HUES48 (cell line): ENCODE data around the gene SYNPO.
A peak's percentile ranks its signal among the peaks of the same experiment; 100 is the strongest.

Experiments
- H3K27ac ChIP-seq: one replicate; pipeline ENCODE4 v1.7.0; 2013; ENCODE audit warnings: low read depth, low read length, inconsistent platforms
- H3K27me3 ChIP-seq: 2 replicates; pipeline ENCODE4 v1.6.1; 2013; ENCODE audit warnings: mild to moderate bottlenecking, low read length; ENCODE audit not compliant: control insufficient read depth, insufficient read depth
- H3K36me3 ChIP-seq: 2 replicates; pipeline ENCODE4 v1.6.1; 2013; ENCODE audit warnings: low read length; ENCODE audit not compliant: control insufficient read depth, insufficient read depth
- H3K4me1 ChIP-seq: 2 replicates; pipeline ENCODE4 v1.6.1; 2013; ENCODE audit warnings: mild to moderate bottlenecking, low read length; ENCODE audit not compliant: control insufficient read depth, insufficient read depth
- H3K4me3 ChIP-seq: 2 replicates; pipeline ENCODE4 v1.5.1; 2013; ENCODE audit warnings: mild to moderate bottlenecking, low read depth, low read length
- H3K9ac ChIP-seq: 2 replicates; pipeline ENCODE4 v1.6.1; 2013; ENCODE audit warnings: mild to moderate bottlenecking, low read depth, low read length, moderate library complexity
- H3K9me3 ChIP-seq: 2 replicates; pipeline ENCODE4 v1.6.1; 2013; ENCODE audit warnings: low read length; ENCODE audit not compliant: control insufficient read depth, insufficient read depth

The SYNPO gene, protein sequence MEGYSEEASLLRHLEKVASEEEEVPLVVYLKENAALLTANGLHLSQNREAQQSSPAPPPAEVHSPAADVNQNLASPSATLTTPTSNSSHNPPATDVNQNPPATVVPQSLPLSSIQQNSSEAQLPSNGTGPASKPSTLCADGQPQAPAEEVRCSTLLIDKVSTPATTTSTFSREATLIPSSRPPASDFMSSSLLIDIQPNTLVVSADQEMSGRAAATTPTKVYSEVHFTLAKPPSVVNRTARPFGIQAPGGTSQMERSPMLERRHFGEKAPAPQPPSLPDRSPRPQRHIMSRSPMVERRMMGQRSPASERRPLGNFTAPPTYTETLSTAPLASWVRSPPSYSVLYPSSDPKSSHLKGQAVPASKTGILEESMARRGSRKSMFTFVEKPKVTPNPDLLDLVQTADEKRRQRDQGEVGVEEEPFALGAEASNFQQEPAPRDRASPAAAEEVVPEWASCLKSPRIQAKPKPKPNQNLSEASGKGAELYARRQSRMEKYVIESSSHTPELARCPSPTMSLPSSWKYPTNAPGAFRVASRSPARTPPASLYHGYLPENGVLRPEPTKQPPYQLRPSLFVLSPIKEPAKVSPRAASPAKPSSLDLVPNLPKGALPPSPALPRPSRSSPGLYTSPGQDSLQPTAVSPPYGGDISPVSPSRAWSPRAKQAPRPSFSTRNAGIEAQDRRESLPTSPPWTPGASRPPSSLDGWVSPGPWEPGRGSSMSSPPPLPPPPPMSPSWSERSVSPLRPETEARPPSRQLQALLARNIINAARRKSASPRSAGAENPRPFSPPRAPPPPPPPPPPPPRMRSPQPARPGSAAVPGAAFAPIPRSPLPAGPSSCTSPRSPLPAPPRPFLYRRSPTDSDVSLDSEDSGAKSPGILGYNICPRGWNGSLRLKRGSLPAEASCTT

DNA sequence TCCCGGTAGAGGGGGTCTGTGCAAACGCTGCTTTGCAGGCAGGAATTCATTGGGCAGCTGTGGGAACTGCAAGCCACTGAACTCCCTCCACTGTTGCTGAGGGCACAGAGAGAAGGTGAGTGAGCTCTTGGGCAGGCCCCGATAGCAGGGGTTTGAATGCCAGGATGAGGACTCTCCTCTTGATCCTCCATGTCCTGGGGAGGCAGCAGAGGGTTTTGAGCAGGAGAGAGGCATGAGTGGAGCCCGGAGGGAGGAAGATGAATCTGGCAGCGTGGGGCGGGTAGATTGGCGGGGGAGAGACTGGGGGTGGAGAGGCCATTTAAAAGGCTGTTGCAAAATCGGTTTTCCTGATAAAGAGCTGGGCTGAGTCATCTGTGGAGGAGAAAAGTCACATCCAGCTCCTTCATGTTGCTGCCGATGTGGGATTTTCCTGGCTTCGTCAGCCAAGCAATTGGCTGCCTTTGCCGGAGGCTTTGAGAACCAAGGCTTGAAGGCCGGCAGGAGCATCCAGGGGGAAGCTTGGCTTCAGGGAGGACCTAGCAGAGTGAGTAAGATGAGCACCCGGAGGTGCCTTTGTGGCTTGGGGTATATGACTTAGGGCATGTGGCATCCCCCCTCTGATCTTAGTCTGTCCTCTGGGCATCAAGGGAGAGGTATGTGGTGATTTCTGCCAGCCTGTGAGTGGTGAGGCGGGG lies at the start of gene SYNPO:
Gene SYNPO (plus strand): TSS at position 350 of the 695 bp plus-strand sequence. CDS start 7,616 bp downstream, outside the sequence.
- no peaks in the 10 kb centered on the region for H3K36me3 ChIP-seq
- peak within 1 kb of the TSS; percentile 56 for H3K27ac ChIP-seq
- H3K4me3 ChIP-seq: no peak within 1 kb of the TSS
- no peaks in the 10 kb centered on the region for H3K9me3 ChIP-seq
- H3K9ac ChIP-seq: no peak within 1 kb of the TSS
- no peaks in the 10 kb centered on the region for H3K27me3 ChIP-seq
- peaks cover 32% of the 10 kb centered on the region for H3K4me1 ChIP-seq

GRCh38 chr5:150590979-150591695 lies 49.3 kb upstream of the SYNPO start:
- Histone ChIP-seq H3K4me1 (peaks cover 14% of the 10 kb centered on the region), H3K27me3 (no peaks in the 10 kb centered on the region), H3K4me3 (no peak overlapping the region), H3K9ac (no peak overlapping the region), H3K36me3 (no peaks in the 10 kb centered on the region), H3K27ac (peak overlapping the region; percentile 10), H3K9me3 (no peaks in the 10 kb centered on the region)

- Histone ChIP-seq H3K27ac (no peak overlapping the region), H3K9ac (no peak overlapping the region), H3K36me3 (no peaks in the 10 kb centered on the region), H3K4me1 (peaks cover 14% of the 10 kb centered on the region), H3K4me3 (no peak overlapping the region), H3K27me3 (no peaks in the 10 kb centered on the region), H3K9me3 (no peaks in the 10 kb centered on the region)
Measured at GRCh38 chr5:150593593-150593992, 46.9 kb upstream of the SYNPO start.

GRCh38 chr5:150593996-150594395 lies 46.5 kb upstream of the SYNPO start:
- Histone ChIP-seq H3K36me3 (no peaks in the 10 kb centered on the region), H3K27me3 (no peaks in the 10 kb centered on the region), H3K4me3 (no peak overlapping the region), H3K4me1 (peaks cover 14% of the 10 kb centered on the region), H3K9ac (no peak overlapping the region), H3K27ac (no peak overlapping the region), H3K9me3 (no peaks in the 10 kb centered on the region)

GRCh38 chr5:150595466-150596031 lies 44.9 kb upstream of the SYNPO start:
- no peak overlapping the region for H3K9ac ChIP-seq
- no peaks in the 10 kb centered on the region for H3K36me3 ChIP-seq
- peaks cover 14% of the 10 kb centered on the region for H3K4me1 ChIP-seq
- no peak overlapping the region for H3K27ac ChIP-seq
- no peaks in the 10 kb centered on the region for H3K27me3 ChIP-seq
- H3K9me3 ChIP-seq: no peaks in the 10 kb centered on the region
- no peak overlapping the region for H3K4me3 ChIP-seq

DNA sequence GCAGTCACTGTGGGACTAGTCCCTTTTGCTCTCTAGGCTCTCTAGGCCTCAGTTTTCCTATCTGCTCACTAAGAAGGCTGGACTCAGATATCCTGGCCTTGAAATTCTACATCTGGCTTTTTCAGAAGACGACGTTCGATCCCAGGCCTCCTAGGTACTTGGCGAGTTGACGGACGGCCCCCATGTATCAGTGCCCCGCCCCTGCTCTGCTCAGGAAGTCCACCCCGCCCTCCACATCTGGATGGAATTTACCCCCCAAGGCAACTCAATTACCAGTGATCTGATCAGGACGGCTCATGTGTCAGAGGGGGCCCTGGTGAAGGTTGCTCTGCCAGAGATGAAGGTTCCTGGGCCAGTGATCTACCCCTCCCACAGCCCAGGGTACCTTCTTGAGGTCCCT lies 44.1 kb upstream of the SYNPO start:
- peaks cover 7% of the 10 kb centered on the region for H3K4me1 ChIP-seq
- H3K9ac ChIP-seq: no peak overlapping the region
- H3K36me3 ChIP-seq: no peaks in the 10 kb centered on the region
- no peak overlapping the region for H3K27ac ChIP-seq
- no peaks in the 10 kb centered on the region for H3K9me3 ChIP-seq
- no peak overlapping the region for H3K4me3 ChIP-seq
- H3K27me3 ChIP-seq: no peaks in the 10 kb centered on the region

GRCh38 chr5:150596826-150597225 lies 43.6 kb upstream of the SYNPO start:
- Histone ChIP-seq H3K4me1 (peaks cover 5% of the 10 kb centered on the region; the same call in 1 of the 2 replicates), H3K27me3 (no peaks in the 10 kb centered on the region), H3K9me3 (no peaks in the 10 kb centered on the region), H3K4me3 (no peak overlapping the region), H3K27ac (no peak overlapping the region), H3K9ac (no peak overlapping the region), H3K36me3 (no peaks in the 10 kb centered on the region)

DNA sequence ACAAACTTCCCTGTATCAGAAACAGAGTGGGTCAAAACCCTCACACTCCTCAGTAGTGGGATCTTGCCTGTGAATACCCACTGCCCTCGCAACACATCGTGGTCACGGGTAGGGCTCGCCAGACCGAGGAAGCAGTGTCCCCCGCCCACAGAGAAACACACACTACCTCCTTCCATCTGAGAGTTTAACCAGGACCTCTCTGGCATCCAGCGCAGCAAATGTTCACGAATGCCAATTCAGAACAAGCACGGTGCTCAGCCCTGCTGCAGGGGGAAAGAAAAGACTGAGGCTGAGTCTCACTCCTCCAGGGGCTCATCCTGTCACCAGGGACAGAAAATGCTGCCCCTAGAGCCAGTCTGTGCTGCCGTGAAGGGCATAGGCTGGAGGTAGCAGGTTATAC lies 42.5 kb upstream of the SYNPO start:
- Histone ChIP-seq H3K9ac (no peak overlapping the region), H3K27ac (no peak overlapping the region), H3K4me1 (peaks cover 5% of the 10 kb centered on the region; the same call in 1 of the 2 replicates)

DNA sequence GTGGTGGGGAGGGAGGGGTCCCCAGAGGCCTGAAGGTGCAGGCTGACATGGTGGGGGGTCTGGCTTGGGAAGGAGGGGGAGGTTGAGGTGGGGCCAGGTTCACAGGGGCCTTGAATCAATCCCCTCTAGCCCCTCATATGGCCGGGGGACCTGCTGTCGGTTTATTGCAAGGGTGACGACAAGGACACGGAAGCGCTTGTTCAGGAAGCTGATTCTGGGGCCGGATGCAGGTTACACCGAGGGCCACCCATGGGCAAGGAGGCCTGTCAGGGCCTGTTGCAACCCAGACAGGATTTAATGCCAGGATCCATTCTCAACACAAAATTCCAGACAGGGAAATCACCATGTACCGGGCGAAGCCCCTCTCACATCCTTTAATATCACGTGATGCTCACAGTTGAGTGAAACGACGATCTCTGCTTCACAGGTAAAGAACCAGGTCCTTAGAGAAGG lies 41.6 kb upstream of the SYNPO start:
- H3K9ac ChIP-seq: no peak overlapping the region
- H3K4me1 ChIP-seq: peaks cover 5% of the 10 kb centered on the region; the same call in 1 of the 2 replicates
- no peaks in the 10 kb centered on the region for H3K27me3 ChIP-seq
- H3K36me3 ChIP-seq: no peaks in the 10 kb centered on the region
- no peak overlapping the region for H3K4me3 ChIP-seq
- no peaks in the 10 kb centered on the region for H3K9me3 ChIP-seq
- H3K27ac ChIP-seq: no peak overlapping the region

More for the DNA sequence above, 42.5 kb upstream of the SYNPO start:
- H3K27me3 ChIP-seq: no peaks in the 10 kb centered on the region
- no peaks in the 10 kb centered on the region for H3K36me3 ChIP-seq
- H3K4me3 ChIP-seq: no peak overlapping the region
- no peaks in the 10 kb centered on the region for H3K9me3 ChIP-seq

GRCh38 chr5:150599281-150599680 lies 41.2 kb upstream of the SYNPO start:
- Histone ChIP-seq H3K9ac (no peak overlapping the region), H3K4me1 (peaks cover 5% of the 10 kb centered on the region; the same call in 1 of the 2 replicates), H3K36me3 (no peaks in the 10 kb centered on the region), H3K27me3 (no peaks in the 10 kb centered on the region), H3K4me3 (no peak overlapping the region), H3K27ac (no peak overlapping the region), H3K9me3 (no peaks in the 10 kb centered on the region)
